ENCODE measurements around the gene MAP3K7CL. TPM values are rescaled to one million over a fixed set of nuclear protein-coding genes. Genes with fewer than 3 reads are reported as not detected.

The MAP3K7CL gene
- total RNA-seq, 1 donor from 2014 or later, result 37.6 TPM

DNA sequence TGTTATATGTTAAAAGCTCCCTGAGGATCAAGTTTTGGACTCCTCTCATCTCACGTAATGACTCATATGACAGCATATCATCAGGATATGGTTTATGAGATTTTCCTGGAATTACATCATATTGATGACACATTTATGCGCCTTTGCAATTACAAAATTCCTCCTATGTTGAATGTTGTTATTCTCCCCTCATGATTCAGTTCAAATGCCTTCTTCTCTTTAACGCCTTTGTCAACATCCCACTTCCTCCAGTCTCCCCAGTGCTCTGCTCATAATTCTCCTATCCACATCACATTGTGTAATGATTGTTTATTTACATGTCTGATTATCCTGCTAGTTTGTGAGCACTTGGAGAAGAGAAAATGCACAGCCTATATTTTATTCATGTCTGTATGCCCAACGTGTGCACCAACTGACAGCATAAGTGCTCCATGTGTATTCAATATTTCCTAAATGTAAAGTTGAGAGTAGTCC is 87.4 kb downstream of the MAP3K7CL start:
- no peaks in the 10 kb centered on the region for H3K27me3 ChIP-seq (ENCODE audit: control insufficient read depth in 3 of 3, insufficient read depth in 3 of 3, low read length in 3 of 3)
- H3K27ac ChIP-seq (ENCODE audit: low read depth, low read length), result no peak overlapping the region
- H3K36me3 ChIP-seq (ENCODE audit: control insufficient read depth in 3 of 3, insufficient read depth in 3 of 3, low read length in 3 of 3), result no peaks in the 10 kb centered on the region
- no peaks in the 10 kb centered on the region for H3K4me1 ChIP-seq (ENCODE audit: control insufficient read depth in 3 of 3, insufficient read depth in 3 of 3, low read length in 3 of 3)
- H3K9ac ChIP-seq (ENCODE audit: low read depth in 1 of 3, low read length in 3 of 3), result no peak overlapping the region
- no peaks in the 10 kb centered on the region for H3K9me3 ChIP-seq (ENCODE audit: control insufficient read depth in 3 of 3, low read length in 3 of 3)
- H3K4me3 ChIP-seq (ENCODE audit: low read length in 3 of 3), result no peak overlapping the region

DNA sequence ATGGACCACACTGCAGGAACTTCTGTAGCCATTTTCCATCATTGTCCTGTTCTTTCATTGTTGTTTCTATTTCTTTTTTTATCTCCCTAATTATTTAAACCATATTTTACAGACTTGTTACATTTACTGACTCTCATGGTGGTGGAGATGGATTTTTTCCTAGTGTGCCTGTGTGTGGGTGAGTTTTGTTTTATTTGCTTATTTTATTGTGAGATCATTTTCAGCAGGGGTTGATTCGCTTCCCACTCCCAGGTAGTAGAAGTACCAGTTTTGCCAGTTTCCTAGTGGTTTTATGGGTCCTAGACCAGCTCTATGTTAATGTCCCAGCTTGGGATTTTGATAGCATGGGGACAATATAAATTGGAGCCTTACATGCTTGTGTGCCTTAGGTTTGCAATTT is 88.3 kb downstream of the MAP3K7CL start:
- H3K4me3 ChIP-seq (ENCODE audit: low read length in 3 of 3), result no peak overlapping the region
- H3K27me3 ChIP-seq (ENCODE audit: control insufficient read depth in 3 of 3, insufficient read depth in 3 of 3, low read length in 3 of 3), result no peaks in the 10 kb centered on the region
- no peak overlapping the region for H3K9ac ChIP-seq (ENCODE audit: low read depth in 1 of 3, low read length in 3 of 3)
- no peaks in the 10 kb centered on the region for H3K4me1 ChIP-seq (ENCODE audit: control insufficient read depth in 3 of 3, insufficient read depth in 3 of 3, low read length in 3 of 3)
- no peaks in the 10 kb centered on the region for H3K36me3 ChIP-seq (ENCODE audit: control insufficient read depth in 3 of 3, insufficient read depth in 3 of 3, low read length in 3 of 3)
- H3K9me3 ChIP-seq (ENCODE audit: control insufficient read depth in 3 of 3, low read length in 3 of 3), result no peaks in the 10 kb centered on the region
- no peak overlapping the region for H3K27ac ChIP-seq (ENCODE audit: low read depth, low read length)

DNA sequence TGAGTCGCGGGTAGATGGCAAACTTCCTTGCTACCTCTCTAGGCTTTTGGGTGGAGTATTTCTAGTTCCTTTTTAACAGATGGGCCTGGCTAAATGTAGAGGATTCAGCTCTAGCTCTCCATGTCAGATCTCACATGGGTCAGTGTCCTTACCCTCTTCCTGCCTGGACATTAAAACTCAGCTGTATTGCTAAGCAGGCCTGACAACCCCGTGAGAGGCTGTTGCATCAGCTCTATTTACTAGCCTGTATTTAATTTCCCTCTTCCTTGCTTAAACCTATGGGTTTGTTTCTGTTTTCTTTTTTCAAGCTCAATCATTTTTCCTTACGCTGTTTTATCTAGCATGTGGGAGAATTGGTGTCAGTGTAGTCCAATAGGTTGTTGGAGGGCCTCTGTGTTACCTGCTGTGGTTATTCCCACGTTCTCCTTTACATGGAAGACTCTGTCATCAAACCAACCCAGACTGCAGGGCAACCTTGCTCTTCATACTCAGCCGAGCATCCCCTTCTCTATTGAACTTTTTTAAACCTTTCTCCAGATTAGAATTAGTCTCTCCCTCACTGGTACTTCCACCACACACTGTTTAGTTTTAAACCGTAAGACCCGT is 88.8 kb downstream of the MAP3K7CL start:
- Histone ChIP-seq H3K4me3 (ENCODE audit: low read length in 3 of 3) (no peak overlapping the region), H3K36me3 (ENCODE audit: control insufficient read depth in 3 of 3, insufficient read depth in 3 of 3, low read length in 3 of 3) (no peaks in the 10 kb centered on the region), H3K27ac (ENCODE audit: low read depth, low read length) (no peak overlapping the region), H3K9me3 (ENCODE audit: control insufficient read depth in 3 of 3, low read length in 3 of 3) (no peaks in the 10 kb centered on the region), H3K4me1 (ENCODE audit: control insufficient read depth in 3 of 3, insufficient read depth in 3 of 3, low read length in 3 of 3) (no peaks in the 10 kb centered on the region), H3K27me3 (ENCODE audit: control insufficient read depth in 3 of 3, insufficient read depth in 3 of 3, low read length in 3 of 3) (no peaks in the 10 kb centered on the region), H3K9ac (ENCODE audit: low read depth in 1 of 3, low read length in 3 of 3) (no peak overlapping the region)

DNA sequence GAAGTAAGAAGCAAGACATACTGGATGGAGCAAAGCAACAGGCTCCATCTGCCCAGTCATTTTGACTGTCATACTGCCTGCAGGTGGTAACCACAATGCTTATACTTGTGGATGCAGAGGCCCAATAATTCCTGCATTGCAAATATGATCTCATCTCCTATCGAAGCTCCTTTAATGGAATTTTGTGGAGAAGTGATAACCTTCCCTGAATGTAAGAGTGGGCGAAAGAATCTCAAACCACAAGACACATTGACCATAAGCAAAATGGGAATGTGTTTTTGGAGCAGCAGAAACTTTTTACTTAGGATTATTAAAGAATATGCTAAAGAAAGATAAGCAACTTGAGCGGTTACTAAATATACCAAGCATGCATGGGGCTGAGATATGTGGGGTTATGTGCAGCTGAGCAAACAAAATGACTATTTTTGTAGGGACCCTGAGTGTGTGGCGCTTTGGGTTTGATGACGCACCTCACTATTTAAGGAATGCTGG is 90.9 kb downstream of the MAP3K7CL start:
- Histone ChIP-seq H3K27me3 (ENCODE audit: control insufficient read depth in 3 of 3, insufficient read depth in 3 of 3, low read length in 3 of 3) (no peaks in the 10 kb centered on the region), H3K4me1 (ENCODE audit: control insufficient read depth in 3 of 3, insufficient read depth in 3 of 3, low read length in 3 of 3) (no peaks in the 10 kb centered on the region), H3K9me3 (ENCODE audit: control insufficient read depth in 3 of 3, low read length in 3 of 3) (no peaks in the 10 kb centered on the region), H3K9ac (ENCODE audit: low read depth in 1 of 3, low read length in 3 of 3) (no peak overlapping the region), H3K4me3 (ENCODE audit: low read length in 3 of 3) (no peak overlapping the region), H3K27ac (ENCODE audit: low read depth, low read length) (no peak overlapping the region), H3K36me3 (ENCODE audit: control insufficient read depth in 3 of 3, insufficient read depth in 3 of 3, low read length in 3 of 3) (no peaks in the 10 kb centered on the region)

DNA sequence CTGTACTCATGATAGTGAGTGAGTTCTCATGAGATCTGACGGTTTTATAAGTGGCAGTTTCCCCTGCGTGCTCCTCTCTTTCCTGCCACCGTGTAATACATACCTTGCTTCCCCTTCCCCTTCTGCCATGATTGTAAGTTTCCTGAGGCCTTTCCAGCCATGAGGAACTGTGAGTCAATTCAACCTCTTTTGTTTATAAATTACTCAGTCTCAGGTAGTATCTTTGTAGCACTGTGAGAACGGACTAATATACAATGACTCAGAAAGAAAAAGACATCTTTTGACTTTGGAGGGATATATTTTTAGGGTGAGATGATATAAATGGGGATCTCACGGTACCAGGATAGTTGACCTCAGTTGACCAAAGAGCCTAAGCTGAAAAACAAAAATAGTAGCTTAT is 93.6 kb downstream of the MAP3K7CL start:
- Histone ChIP-seq H3K4me3 (ENCODE audit: low read length in 3 of 3) (no peak overlapping the region), H3K27ac (ENCODE audit: low read depth, low read length) (no peak overlapping the region), H3K27me3 (ENCODE audit: control insufficient read depth in 3 of 3, insufficient read depth in 3 of 3, low read length in 3 of 3) (no peaks in the 10 kb centered on the region), H3K36me3 (ENCODE audit: control insufficient read depth in 3 of 3, insufficient read depth in 3 of 3, low read length in 3 of 3) (no peaks in the 10 kb centered on the region), H3K9ac (ENCODE audit: low read depth in 1 of 3, low read length in 3 of 3) (no peak overlapping the region), H3K9me3 (ENCODE audit: control insufficient read depth in 3 of 3, low read length in 3 of 3) (no peaks in the 10 kb centered on the region), H3K4me1 (ENCODE audit: control insufficient read depth in 3 of 3, insufficient read depth in 3 of 3, low read length in 3 of 3) (no peaks in the 10 kb centered on the region)

Small RNAs within 50 kb of the gene (small RNA-seq; reads per million reads assigned to genes)
- gene RF00012 (not detected), gene RF00019 (not detected)

Other genes starting within 250 kb of the MAP3K7CL start
- gene LTN1, start 137.8 kb upstream of the MAP3K7CL start, total RNA-seq, result 27.1 TPM
- 12.5 TPM for gene RWDD2B, start 111.3 kb upstream of the MAP3K7CL start, total RNA-seq
- gene USP16, start 106.0 kb upstream of the MAP3K7CL start, total RNA-seq, result 17.2 TPM
- 176 TPM for gene CCT8, start 57.0 kb upstream of the MAP3K7CL start, total RNA-seq
- 126 TPM for gene BACH1, start 168.3 kb downstream of the MAP3K7CL start, total RNA-seq